Measurements from ENCODE around the gene SRSF7.
A peak's percentile ranks its signal among the peaks of the same experiment; 100 is the strongest.
"Not testable (repeated sequence)": the region's sequence is repeated elsewhere in the genome, so short reads cannot be mapped to it uniquely, and the experiment has no call there.

Gene SRSF7

DNA sequence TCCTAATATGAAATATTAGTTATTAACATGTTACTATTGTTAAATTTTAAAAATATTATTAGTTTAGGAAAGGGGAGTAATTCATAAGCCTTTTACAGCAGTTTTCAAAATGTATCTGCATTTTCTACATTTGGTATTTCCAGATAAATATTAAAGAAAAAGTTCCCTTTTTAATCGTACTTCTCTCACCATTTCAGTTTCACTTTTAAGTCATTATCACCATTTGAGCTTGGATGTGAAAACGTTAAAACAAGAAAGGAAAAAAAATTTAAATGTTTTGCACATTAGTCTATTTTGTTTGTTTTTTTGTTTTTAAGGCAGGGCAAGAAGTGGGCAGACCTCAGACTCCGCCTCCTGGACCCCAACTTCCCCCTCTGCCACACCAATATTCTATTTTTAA, 3.3 kb upstream of the SRSF7 start:
- DNase-seq (ENCODE audit: low read depth in 2 of 2, low spot score in 1 of 2), result no peak

DNA sequence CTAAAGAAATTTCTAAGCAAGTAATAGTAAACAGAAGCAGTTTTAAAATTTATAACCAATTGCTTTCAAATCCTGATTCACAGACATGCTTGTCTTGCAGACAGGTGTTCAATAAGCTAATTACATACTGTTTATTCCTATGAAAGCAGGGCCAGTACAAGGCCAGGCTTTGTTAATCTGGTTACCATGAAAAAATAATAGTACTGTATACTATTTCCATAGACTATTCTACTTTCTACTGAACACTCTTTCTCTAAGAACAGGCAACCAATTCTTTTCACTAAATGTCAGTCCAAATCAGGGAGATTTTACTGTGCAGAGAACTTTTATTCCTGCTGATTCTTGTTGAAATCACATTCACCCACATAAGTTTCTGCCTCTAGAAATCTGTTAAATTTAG, 2.9 kb upstream of the SRSF7 start:
- no peak for DNase-seq (ENCODE audit: low read depth in 2 of 2, low spot score in 1 of 2)

DNA sequence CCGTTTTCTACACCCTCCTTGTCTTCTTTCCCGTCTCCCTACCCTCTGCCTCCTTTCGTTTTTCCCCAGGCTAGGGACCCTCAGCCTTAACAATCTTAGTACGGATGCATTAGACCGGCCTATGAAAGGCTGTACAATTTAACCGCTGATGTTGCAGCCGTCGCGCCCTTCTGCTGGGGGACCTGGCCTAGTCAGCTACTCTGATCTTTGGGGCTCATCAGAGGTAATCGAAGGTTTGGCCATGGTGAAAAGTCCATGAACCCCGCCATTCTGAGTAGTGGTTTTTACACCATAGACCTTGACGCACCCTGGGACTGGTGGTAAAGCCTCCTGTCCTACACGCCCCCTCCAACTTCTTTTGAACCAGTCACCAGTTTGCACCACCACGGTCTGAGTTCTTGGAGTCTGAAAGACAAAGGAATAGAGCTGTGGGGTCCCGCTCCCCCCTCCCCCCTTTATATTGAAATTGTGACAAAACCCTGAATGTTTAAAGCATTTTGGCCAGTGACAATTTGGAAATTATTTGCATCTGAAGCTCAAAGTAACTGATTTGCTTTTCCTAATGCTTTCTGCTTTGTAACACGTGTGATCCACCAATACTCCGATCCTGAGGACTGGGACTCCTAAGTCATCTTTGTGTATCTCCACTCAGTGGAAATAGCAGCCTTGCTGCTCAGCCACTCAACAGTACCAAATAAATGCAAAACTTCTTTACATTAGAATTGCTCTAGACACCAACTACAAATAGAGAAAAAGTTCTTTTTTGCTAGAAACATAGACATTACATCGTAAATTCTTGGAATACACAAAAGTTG, 642 bp upstream of the SRSF7 start:
- DNase-seq (ENCODE audit: low read depth in 2 of 2, low spot score in 1 of 2), result peak; percentile 5 to 16

DNA sequence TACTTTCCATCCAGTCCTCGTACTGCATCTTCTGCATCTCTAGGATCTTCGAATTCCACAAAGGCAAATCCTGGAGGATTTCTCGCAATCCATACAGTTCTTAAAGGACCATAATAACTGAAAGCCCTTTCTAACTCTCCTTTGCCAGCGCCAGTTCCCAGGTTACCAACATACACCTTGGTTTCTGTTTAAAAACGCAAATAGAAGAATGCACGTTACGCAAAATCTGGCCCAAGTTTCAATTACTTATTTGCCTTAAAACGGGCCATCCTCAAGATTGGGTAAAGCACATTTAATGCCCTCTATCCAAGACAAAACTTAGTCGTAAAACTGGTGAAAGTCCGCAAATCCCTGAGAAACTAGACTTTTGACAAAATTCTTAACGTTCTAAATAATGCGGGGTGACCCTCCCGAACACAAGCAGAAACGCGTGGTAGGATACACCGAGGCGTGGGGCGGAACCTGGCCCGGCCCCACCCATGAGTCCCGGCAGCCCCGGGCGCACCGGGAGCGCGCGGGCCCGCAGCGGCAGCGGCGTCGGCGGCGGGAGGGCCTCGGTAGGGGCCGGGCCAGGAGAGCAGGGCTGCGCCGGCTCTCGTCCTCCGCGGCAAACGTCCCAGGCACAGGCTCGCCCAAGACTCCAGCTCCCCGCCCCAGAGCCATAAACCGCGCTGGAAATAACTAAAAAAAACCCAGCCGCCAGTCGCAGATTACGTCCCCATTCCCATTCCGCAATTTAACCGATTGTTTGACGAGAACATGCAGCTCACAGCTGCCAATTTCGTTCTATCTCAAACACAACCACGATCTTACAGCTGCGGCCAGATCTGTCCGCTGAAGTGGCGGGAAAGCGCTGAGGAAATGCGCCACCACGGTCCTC, 910 bp downstream of the SRSF7 start:
- DNase-seq (ENCODE audit: low read depth in 2 of 2, low spot score in 1 of 2), result peak; percentile 21 to 22

DNA sequence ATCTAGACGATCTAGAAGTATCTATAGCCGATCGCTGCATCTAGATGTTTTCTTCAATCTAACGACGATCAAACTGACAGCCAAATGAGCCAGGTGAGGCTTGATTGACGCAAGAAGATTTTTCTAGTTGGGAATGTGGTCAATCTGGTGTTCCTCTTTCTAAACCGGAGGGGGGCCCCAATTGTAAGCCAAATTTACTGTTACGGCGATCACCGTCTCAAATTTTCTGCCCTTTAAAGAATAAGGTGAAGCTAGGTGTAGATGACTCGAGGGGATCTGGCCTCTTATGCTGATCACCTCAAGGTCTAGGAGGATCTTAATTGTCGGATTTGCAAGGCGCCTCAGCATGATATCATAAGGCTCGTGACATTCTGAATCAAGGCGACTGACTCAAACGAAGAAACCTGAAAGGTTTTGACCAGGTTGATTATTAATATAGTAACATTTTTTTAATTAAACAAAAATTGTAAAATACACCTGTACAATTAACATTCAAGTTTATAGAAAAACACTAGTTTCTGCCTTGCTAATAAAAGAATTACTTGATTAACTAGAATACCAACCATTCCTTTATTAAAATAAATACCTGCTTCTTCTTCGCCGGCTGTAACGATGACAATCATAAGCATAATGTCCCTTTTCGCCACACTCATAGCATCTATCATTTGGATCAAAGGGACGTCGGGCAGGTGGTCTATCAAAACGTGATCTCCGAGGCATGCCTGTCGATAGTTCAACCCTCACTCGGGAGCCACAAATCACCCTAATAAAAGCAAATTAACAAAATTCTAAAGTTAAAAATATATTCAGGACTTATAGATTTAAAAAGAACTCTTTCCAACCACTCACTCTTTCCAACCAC, 2.0 kb downstream of the SRSF7 start:
- DNase-seq (ENCODE audit: low read depth in 2 of 2, low spot score in 1 of 2), result no peak

DNA sequence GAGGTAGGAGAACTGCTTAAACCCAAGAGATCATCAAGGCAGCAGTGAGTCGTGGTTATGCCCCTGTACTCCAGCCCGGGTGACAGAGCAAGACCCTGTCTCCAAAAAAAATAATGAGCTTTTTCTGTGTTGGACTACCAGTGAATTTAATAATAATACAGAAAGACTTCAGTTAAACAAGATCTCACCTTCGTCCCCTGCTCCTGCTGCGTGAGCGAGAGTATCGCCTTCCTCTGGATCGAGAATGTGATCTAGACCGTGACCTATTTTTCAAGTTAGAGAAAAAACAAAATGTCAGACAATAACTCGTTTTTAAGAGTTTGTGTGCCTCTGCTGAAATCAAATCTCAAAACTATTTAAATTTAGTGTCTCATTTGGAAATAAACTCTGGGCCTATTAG, 2.8 kb downstream of the SRSF7 start:
- no peak for DNase-seq (ENCODE audit: low read depth in 2 of 2, low spot score in 1 of 2)

DNA sequence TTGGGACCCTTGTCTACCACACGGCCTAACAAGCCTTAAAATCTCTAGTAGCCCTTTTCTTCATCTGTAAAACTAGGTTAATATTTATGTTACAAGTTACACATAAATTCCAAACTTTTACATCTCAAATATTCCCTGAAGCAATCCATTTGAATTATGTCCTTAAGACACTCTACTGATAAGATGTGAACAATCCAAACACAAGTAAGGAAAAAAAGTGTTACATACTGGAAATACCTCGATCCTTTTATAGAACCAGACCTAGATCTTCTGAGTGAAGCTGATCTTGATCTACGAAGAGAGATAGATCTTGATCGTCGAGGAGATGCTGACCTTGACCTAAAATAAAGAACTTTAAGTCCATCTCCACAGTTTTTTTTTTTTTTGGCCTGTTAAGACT, 3.3 kb downstream of the SRSF7 start:
- DNase-seq (ENCODE audit: low read depth in 2 of 2, low spot score in 1 of 2), result no peak

DNA sequence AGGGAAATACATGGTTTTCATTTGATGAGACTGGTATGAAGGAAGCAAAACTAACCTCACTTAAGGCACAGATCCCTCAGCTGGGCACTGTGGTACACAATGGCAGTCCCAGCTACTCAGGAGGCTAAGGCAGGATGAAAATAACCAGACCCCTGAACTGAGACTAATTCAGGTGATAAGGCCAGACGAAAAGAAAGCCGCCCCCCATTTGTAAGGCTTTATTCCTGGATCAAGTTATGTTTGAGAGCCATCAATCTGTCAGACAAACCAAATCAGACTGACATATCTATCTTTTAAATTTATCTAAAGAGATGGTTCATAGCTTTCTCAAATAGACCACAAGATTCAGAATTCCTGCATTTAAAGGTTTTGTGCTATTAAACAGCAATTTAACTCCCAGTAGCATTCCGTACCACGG, 4.1 kb downstream of the SRSF7 start:
- DNase-seq (ENCODE audit: low read depth in 2 of 2, low spot score in 1 of 2), result no peak

DNA sequence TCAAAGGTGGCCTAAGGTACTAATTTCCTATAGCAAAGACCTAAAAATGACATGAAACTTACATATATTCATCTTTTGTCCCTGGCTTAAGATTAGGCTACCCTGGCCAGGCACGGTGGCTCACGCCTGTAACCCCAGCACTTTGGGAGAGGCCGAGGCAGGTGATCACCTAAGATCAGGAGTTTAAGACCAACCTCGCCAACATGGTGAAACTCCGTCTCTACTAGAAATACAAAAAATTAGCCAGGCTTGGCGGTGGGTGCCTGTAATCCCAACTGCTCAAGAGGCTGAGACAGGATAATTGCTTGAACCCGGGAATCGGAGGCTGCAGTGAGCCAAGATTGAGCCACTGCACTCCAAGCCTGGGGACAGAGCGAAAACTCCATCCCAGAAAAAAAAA, 5.9 kb downstream of the SRSF7 start:
- no peak for DNase-seq (ENCODE audit: low read depth in 2 of 2, low spot score in 1 of 2)

DNA sequence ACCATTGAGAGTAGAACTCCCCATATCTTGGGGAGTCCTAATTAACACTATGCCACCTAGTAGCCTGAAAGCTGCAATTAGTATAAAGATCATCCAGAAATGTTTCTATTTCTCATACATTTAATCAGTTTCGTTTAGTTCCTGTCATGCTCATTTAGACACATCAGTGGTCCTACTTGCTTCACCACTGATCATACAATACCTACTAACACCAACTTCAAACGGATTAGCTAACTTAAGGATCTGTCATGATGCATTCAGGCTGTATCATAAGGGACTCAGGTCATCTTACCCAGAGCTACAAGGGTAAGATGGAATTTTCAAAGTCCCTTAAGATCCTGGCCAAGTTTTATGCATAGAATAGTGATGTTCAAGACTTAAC, 6.8 kb downstream of the SRSF7 start:
- DNase-seq (ENCODE audit: low read depth in 2 of 2, low spot score in 1 of 2), result no peak

DNA sequence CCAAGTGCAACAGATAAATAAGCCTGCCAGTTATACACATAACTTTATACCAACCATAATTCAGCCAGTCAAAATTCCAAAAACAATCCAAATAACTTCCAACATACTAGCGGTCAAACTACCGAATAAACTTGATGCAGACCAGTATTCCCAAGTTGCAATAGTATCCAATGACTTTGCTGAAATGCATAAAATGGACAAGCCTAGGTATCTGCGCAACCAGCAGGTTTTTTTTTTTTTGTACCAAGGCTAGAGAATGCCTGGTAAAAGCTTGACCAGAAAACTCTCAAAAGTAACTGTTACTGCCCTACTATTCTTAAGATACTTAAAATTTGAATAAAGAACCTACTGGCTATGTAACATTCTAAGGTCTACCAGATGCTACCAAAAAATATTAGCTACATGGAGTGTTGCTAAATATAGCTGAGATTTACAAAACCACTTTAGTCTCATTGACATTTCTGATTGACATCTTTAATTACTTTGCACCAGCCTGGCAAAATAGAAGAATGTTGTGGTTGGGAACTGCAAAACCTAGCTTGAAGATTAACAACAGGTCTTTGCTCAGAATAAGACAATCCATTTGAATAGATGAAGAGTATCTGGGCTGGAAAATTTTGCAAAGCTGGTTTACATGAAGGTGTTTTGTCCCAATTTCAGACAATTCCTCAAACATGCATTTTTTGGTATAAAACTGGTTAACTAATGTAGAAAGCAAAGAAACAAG, 7.3 kb downstream of the SRSF7 start:
- DNase-seq (ENCODE audit: low read depth in 2 of 2, low spot score in 1 of 2), result no peak

DNA sequence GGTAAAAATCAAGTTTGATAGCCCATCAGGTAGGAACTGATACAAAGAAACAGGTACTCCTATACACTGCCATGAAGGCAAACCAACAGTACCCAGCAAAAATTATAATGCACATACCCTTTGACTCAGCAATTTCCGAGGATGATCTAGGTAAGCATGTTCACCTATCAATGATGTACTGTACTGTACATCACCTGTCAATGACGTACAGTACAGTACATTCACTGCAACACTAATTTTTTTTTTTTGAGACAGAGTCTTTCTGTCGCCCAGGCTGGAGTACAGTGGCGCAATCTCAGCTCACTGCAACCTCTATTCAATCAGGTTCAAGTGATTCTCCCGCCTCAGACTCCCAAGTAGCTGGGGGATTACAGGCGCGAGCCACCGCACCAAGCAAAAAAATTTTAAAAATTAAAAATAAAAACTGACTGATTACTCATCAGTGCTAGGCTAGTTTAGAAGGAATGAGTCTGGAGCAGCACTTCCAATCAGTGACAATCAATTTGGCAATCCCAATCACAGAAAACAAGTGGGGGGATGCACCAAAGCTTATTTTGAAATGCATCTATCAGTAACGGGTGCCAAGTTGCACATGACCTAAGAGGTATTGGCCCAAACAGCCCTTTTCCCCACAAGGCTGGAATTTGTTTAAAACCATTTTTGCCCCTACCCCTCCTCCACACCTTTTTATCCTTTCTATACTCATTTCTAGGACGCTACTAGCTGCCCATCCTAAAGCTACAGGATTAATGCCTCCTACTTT, 8.2 kb downstream of the SRSF7 start:
- no peak for DNase-seq (ENCODE audit: low read depth in 2 of 2, low spot score in 1 of 2)

DNA sequence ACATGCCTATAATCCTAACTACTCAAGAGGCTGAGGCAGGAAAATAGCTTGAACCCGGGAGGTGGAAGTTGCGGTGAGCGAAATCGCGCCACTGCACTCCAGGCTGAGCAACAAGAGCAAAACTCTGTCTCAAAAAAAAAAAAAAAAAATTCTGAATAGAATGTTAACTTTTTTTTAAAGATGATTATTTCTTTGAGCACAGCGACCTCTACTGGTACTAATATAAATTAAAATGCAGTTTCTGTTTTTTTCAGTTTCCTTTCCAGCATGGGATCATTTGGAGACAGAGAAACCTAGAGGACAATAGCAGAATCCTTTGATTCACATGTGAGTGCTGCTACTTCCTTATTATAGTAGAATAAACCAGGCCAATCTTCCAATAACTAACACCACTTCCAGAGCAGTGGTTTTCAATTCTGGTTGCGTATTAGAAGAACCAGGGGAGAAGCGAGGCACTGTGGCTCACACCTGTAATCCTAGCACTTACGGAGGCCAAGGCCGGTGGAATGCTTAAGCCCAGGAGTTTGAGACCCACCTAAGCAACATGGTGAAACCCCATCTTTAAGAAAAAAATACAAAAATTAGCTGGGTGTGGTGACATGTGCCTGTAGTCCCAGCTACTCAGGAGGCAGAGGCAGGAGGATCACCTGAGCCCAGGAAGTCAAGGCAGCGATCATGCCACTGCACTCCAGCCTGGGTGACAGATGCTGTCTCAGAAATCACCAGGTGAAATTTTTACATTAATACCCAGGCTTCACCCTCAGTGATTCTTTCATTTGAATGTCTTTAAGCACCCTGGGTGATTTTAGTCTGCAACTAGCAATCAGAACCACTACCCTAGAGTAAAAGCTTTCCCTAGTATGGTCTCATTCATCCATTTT, 10.1 kb downstream of the SRSF7 start:
- no peak for DNase-seq (ENCODE audit: low read depth in 2 of 2, low spot score in 1 of 2)

DNA sequence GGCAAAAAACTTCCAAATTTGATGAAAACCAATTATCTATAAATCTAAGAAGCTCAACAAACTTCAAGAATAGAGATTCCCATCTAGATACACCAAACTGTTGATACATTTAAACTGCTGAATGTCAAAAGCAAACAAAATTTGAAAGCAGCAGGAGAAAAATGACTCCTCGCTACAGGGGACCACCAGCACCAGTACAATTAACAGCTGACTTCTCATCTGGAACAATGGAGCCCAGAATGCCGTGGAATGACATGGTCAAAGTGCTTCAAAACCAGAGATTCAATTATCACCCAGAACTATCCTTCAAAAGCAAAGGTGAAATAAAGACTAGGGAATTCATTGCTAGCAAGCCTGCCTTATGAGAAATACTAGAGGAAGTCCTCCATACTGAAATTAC, 11.6 kb downstream of the SRSF7 start:
- no peak for DNase-seq (ENCODE audit: low read depth in 2 of 2, low spot score in 1 of 2)

DNA sequence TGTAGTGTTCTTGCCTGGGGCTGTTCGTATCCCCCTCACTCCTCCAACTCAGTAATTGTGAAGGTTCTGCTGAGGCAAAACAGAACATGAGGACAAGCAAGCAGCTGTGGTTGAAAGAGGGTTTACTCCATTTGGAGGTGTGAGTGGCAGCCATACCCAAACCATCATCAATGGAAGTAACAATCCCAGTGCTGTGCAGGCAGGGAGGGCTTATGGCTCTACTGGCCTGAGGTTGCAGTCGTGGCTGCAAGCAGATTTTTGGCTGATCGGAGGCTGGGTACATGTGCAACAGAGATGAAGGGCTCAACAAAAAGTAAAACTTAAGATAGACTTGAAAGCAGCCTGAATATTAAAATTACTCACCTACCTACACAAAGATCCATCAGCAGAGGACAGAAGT, 13.2 kb downstream of the SRSF7 start:
- DNase-seq (ENCODE audit: low read depth in 2 of 2, low spot score in 1 of 2), result no peak

DNA sequence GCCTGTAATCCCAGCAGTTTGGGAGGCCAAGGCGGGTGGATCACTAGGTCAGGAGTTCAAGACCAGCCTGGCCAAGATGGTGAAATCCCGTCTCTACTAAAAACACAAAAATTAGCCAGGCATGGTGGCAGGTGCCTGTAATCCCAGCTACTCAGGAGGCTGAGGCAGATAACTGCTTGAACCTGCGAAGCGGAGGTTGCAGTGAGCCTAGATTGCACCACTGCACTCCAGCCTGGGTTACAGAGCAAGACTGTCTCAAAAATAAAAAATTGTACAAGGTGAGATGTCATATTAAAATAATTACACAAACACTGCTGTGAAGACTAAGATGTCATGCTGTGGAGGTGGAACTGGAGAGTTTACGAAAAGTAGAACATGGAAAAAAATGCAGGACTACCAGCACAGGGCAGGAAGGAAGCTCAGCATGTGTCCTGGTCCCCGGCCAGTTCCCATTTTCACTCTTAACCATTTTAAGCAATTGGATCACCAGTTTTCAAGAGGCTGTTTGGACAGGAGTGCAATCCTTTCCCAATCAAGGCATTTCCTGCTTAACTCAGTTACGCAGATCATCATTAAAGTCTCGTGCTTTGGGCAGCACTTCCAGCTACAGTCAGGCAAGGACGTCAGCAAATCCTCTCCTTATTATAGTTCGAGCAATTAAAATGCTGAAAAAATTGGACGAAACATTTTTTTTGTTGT, 14.0 kb downstream of the SRSF7 start:
- not testable (repeated sequence) for DNase-seq (ENCODE audit: low read depth in 2 of 2, low spot score in 1 of 2)

DNA sequence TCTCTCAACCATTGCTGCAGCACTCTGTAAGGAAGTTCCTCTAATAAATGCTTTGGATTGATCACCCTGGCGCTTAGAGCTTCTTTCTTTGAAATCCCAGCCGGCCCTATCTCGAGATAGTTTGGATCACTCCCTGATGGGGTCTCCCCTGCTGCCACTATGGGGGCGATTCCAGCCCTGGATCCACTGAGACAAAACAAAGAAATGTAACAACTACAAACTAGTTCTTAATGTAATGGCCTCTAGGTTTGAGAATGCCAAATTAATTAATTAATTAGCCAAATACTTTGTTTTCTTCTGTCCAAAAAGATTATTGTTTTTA, 15.2 kb downstream of the SRSF7 start:
- DNase-seq (ENCODE audit: low read depth in 2 of 2, low spot score in 1 of 2), result no peak

DNA sequence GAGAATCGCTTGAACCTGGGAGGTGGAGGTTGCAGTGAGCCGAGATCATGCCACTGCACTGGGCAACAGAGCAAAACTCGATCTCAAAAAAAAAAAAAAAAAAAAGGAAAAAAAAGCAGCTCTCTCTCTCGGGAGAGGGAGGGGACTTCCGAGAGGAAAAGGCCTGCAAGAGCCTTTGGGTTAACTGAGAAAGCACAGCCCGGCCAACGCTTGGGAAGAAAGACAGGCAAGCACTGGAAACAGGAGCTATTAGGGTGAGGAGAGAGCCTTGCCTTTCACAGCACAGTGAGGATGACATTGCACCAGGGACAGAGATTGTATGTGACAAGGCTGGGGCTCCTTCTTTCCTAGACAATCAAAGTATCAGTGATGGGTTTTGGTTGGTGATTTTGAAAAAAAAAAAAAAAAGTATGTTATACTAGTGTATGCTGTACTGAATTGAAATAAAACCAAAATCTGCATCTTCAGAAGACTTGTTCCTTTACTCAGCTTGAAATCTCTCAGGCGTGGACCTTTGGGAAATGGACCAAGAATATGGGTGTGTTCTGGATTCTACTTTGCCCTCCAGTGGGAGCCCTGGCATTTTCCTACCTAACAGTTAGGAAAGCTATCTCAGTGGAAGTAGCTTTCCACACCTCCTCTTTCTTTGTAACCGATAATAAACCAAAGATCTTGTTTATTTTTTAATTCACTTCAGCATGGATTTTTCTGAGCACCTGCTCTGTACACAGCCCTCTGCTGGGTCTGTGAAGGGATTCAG, 16.7 kb downstream of the SRSF7 start:
- DNase-seq (ENCODE audit: low read depth in 2 of 2, low spot score in 1 of 2), result no peak

Measured in stimulated activated CD8-positive, alpha-beta memory T cell treated with anti-CD3 and anti-CD28 coated beads, Interleukin-4, amount 100 ng/mL, for 1 hour (primary cell).